Myocyte (in vitro differentiated cells): ENCODE data around the gene MPDZ. TPM values are rescaled to one million over a fixed set of nuclear protein-coding genes. Genes with fewer than 3 reads are reported as not detected.
"Not testable (repeated sequence)": the region's sequence is repeated elsewhere in the genome, so short reads cannot be mapped to it uniquely, and the experiment has no call there.

ENCODE experiments used
- DNase-seq: peaks from one replicate; pipeline ENCODE4 v3.0.0-alpha.2; 2012; ENCODE audit warnings: low read depth
- total RNA-seq: library from RNA; depleted of rRNA; stranded (reverse); fragments of >200 nt; gene quantifications from 2 replicates; pipeline ENCODE4 v1.2.3, GENCODE V29; 2014

MPDZ gene
- total RNA-seq, 1 donor from 2014 or later = 33.1 TPM

DNA sequence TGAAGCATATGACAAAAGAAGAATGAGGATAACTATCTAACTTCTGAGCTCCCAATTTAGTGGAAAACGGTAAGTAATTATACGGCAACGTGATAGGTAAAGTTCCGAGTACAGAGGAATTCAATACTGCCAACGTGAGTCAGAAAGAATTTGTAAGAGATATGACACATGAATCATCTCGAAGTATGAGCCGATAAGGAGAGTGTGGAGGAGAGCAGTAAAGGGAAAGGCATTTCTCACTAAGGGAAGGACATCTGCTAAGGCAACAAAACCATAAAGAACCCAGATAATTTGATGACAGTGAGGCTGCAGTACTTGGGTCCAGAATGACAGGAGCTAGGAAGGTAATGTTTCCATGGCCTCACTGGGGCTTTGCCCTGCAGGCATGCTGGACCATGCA is 11.0 kb downstream of the MPDZ start:
- no peak for DNase-seq

DNA sequence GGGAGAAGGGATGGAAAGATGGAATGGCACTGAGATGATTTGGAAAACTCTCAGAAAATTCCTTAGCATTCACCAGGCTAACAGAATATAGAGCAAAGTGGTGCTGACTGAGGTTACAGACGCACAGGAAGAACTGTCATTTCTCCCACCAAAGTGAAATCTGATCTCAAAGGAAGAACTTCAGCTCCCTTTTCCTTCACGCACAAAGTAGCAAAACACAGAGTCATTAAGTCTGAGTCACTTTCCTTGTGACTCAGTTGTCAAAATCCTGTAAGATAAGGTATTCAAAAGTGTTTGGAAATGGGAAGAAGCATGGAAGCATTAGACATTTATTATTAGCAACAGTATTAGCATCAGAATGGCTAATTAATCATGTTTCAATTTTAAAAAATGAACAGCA is 11.7 kb downstream of the MPDZ start:
- peak; percentile 55 for DNase-seq

DNA sequence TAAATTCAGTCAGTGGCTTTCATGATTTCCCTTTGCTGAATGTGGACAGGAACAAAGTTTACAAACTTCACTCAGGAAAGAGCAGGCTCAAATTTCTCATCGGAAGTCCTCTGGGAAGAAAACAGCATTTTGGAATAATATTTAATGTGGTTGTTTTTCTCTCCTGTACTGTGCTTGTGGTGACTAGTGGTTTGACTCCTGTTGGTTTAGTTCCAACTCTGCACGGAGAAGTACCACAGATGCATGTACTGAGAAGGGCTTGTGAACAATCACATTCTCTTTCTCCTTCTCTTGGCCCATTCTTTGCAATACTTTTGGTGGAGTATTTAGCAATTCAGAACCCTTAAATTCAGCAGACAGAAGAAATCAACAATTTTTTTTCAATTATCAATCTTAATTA is 13.3 kb downstream of the MPDZ start:
- peak; percentile 50 for DNase-seq

DNA sequence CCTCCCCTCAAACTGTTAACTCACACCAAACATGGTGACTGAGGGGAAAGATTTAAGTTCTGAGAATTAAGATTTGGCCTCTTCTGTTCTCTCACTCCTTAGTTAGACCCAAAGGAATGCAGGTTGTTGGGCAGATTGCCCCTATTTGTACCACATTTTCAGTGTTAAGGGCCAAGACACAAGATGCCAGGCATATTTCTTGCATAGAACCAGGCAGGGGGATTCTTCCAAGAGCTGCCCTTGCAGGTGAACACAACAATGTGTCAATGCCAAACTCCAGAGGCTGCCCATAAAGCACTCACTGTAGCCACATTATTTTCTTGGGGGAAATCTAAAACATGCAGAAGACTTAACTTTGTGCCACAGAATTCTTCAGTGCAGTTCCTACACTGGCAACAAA is 14.7 kb downstream of the MPDZ start:
- no peak for DNase-seq

DNA sequence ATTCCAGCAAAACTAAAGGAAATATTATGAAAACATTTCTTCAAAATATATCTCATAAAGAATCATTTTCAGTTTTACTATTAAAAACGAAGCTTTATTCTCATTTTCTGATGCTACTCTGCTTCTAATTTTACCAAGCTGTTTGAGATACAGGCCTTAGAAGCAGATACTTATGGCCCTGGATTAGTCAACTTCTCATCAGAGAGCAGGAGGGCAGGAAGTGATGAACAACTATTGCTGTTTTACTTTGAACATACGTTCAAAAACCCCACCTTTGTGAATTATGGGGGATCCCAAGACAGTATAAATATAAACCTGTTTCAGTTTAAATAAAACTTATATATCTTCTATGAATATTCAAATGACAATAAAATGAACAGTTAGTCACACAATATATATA is 16.0 kb downstream of the MPDZ start:
- no peak for DNase-seq

DNA sequence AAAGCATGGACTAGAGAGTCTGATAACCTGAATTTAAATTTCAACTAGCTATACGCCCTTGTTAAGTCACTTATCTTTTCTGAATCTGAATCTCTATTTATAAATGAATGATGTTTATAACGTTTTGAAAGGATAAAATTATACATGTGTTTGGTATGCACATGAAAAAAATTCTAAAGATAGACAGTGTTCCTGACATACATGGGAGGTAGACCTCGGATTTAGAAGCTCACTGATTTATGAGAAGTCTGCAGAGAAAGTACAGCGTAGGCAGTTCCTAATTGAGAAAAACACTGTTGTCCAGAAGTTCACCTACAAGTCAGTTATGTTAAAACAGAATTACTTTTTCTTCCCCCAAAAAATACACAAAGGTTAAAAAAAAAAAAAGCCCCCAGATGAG is 26.6 kb downstream of the MPDZ start:
- no peak for DNase-seq

DNA sequence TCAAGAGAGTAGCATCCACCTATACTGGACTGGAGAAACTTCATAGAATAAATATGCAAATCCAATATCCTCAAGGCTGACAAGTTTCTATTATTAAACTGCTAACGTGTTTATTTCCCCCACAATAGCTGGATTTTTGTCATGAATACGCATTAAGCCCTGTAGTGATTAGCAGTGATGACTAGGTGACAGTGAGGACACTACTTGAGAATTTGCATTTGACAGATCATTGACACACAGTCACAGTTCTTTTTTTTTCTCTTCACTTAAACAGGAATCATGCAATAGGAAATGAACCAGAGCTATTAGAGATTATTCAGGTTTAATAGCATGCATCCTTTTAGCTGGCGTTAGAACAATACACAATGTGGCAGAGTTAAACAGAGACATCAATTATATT is 35.3 kb downstream of the MPDZ start:
- no peak for DNase-seq

DNA sequence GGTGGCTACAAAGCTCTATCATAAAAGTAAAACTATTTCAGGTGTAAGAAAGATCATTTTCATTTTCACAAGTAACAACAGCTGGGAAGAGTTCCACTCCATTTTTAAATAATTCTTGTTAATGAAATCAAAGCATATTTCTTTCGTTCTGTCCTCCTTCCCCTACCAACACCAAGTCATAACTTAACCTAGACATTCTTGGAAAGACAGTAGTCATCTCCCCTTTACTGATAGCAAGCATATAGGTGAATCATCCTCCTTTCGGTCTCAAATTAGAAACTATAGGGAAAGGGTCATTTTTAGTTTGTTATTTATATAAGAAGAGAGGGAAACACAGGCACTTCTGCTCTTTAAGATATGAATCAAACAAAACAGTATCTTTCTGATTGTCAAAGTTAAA is 38.2 kb downstream of the MPDZ start:
- no peak for DNase-seq

DNA sequence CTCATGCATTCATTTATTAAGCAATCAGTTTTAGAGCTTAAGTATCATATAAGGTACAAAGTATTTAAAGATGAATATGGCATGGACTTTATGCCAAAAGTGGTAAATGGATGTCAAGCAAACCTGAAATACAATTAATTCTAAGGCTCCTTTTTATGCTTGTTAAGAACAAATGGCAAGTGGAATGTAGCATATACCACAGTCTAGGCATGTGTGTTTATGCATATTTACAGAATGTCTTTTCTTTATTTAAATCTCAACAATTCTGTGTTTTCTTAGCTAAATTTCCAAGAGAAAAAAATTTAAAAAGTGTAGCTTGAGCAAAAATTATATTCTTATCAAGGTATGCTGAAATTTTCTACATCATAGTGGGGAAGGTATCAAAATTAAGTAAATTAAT is 39.8 kb downstream of the MPDZ start:
- no peak for DNase-seq

DNA sequence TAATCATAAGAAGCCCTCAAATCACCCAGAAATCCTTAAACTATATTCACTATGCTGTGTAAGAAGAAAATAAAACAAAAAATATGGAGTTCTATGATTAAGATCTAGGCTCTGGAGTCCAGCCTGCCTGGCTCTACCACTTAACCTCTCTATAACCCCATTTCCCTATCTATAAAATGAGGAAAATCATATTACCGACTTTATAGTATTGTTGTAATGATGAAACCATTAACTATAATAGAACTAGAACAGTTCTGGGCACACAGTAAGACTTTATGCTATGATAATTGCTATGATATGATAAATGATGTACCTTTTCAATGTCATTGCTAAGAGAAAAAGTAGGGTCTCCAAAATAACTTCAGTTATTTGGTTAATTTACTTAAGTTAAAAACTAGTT is 40.3 kb downstream of the MPDZ start:
- no peak for DNase-seq

DNA sequence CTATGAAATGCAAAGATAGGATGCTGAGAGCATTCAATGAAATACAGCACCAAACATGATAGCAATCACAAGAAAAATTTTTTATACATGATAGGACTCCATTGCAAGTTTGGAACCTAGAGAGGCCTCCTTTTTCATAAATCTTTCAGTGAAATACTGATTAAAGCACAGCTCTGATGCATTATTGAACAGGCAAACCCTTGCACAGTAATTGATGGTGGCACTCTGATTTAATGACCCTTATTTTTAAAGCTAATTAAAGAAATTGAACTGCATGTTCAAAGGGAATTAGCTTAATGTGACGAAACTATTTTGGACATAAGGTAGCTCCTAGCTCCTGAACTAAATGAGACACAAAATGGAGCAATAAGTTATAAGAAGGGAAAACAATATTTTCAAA is 44.6 kb downstream of the MPDZ start:
- DNase-seq = no peak

DNA sequence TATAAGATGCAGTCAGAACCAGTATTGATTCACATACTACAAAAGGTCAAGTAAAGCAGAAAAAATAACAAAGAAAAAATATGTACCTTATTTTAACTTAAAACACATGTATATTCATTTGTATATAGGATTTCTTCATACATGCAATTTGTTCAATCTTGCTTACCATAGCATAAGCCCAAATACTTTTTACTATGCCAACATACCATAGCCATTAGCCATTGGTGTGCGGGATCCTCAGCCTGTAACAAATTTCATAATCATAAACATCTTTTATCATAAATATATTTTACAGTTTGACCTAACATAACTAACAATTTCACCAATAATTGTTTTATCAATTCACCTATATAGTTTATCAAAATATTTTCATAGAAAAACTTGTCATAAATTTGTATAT is 51.1 kb downstream of the MPDZ start:
- DNase-seq = no peak

DNA sequence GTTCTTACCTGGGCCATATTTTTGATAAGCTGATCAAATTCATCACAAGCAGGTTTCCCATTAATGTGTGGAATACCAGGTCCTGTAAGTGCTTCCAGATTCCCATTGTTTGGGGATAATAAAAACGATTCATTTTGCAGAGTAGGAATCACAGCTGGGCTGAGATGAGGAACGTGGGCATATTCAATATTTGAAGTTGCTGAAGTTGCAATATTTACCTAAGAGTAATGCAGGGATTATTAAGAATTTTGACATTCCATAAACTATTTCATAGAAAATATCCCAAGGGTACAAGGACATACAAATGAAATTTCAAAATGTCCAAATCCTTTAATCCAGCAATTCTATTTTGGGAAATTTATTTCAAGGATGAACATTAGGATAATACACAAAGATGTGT is 55.1 kb downstream of the MPDZ start:
- no peak for DNase-seq

DNA sequence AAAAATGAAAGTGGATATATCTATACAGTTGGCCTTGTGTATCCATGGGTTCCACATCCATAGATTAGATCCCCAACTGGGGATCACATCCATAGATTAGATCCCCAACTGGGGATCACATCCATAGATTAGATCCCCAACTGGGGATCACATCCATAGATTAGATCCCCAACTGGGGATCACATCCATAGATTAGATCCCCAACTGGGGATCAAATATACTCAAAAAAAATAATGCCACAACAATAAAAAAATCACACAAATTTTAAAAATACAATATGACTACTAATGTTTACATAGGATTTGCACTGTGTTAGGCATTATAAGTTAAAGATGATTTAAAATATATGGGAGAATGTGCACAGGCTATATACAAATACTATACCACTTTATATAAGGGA is 56.8 kb downstream of the MPDZ start:
- not testable (repeated sequence) for DNase-seq

DNA sequence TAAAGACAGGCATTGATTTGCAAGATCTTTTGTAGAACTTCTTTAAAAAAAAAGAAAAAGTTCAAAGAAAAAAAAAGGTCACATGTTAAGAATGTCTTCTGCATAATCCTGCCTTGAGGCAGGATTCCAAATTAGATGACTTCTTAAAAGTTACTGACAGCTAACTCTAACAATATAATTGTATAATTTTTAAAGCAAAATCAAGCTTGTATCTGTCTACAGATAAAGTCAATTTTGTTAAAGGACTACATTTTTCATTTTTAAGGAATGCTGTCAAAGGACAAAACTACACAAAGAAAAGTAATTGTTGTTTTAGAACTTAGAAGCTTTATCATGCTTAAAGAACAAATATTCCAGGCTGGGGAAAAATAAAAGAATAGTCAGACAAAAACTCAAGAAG is 57.8 kb downstream of the MPDZ start:
- DNase-seq = no peak

DNA sequence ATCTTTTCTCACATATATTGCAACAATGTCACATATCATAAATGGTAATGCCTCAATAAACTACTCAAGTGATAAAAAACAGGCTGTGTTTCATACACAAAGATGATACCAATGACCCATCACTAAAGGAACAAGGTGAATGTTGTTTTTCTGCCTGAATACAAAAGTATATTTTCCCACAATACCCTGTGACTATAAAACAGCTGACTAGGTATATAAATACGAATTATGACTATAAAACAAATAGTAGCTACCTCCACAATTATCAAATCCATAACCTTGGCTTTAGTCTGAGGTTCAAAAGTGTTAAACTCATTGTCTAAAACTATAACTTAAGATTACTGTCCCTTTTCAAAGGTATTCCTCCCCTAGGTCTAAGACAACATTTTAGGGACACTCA is 58.7 kb downstream of the MPDZ start:
- no peak for DNase-seq

DNA sequence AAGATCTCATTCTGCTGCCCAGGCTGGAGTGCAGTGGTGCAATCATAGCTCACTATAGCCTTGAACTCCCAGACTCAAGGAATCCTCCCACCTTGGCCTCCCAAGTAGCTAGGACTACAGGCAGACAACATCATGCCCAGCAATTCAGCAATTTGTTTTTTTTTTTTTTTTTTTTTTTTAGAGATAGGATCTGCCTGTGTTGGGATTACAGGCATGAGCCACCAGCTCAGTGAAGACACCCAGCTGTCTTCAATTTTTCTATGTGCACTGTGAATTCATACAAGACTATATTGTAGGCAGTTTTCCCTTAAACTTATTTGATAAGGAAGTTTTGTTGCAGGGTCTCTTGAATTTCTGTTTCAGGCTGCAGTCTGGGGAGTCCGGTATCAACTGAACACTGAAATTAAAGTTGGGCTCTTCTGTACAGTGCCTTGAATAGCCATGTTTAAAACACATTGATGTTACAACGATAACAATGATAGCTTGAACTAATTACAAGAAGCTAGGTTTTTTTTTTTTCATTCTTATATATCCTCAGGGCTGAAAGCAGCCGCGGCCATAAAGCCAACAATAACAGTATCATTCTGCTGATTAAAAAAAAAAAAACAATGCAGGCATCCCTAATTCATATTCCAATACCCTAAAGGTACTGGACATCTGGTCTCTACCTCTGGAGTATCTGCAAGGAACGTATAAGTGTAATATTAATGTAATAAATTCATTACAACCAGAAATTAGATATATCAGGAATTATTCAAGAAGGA is 63.5 kb downstream of the MPDZ start:
- DNase-seq = no peak

DNA sequence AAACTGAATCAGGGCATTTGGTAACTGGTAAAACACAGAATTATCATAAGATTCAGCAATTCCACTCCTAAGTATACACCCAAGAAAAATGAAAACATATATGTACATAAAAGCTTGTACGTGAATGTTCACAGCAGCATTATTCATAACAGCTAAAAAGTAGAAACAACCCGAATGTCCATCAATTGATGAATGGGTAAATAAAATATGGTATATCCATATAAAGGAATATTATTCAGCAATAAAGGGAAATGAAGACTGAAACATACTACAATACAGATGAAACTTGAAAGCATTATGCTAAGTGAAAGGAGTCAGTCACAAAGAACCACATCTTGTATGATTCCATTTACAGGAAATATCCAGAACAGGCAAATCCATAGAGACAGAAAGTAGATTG is 65.5 kb downstream of the MPDZ start:
- no peak for DNase-seq

DNA sequence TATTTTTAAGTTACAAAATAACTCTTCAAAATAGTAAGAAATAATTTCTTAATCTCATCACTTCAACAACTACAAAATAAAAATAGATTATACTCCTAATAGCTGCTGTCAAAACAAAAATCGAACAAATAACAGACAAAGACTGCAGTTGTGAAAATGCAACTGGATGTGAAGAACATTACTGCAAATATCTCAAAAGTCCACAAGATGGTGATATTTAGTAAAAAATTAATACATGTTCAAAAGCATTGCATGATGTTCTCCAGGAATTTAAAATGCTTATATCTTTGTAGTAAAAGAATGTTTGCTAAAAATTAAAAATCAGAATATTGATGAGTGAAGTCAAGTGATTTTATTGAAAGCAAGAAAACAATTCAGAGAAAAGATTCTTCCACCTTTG is 66.2 kb downstream of the MPDZ start:
- DNase-seq = no peak

DNA sequence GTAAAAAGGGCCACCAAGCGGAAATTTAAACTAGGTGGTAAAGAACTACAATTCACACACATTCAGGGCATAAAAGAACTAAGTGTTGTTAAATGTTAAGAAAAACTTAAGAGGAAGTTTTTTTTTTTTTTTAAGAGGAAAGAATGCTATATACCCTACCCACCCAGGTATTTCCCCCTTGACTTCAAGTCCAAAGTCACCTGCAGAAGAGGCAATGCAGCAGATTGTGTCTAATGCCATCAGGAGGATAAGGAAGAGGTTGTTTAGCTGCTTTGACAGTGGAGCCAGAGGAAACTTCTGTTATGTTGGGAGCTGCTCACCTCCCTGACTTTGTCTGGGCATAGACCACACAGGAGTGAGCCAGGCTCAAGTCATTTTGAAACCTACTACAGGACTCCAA is 69.2 kb downstream of the MPDZ start:
- no peak for DNase-seq

DNA sequence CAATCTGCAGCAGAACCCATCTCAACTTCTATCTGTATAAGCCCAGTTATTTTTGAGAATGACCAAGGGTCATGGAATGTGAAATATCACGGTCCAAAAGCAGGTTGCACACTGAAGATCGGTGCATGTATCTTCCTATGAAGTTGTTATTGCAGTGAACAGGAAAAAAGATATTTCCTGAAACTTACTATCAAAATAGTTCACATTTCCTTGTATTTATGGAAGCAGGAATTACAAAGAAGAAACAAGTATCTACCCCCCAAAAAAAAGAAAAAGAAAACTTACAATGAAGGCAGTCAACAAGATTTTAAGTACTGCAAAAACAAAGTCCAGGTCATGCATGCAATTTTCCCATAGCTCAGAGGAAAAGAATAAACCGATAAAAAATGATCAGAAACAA is 70.0 kb downstream of the MPDZ start:
- DNase-seq = no peak

DNA sequence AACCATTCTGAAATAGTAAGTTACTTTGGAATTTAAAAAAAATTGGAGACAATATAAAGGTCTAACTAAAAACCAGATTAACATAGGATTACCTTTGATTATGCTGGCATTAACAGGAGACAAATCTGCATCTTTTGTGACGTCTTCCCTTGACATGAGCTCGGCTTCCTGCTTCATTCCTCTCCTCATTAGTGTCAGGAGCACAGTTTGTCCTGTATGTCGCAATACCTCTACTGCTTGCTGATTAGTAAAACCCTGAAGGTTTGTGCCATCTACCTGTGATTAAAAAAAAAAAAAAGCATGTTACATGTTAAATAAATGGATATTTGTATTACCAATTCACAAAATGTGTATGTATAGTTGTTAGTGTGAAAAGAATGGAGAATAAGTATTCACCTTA is 73.7 kb downstream of the MPDZ start:
- no peak for DNase-seq

DNA sequence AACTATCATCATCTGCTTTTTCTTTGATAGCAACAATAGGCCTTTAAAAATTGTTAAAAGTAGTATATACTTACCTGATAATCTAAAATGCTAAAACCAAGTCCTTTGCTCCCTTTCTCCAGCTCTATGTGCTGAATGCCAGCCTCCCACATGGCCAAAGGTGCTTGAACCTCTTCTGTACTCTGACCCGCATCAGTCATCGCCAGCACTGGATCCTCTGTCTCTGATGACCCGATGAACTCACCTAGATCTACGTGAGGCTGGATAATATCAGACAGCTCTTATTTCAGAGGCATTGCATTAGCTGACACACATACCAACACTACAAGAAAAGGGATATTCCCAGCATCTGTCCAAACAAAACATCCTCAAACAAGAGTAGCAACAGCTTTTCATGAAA is 89.5 kb downstream of the MPDZ start:
- no peak for DNase-seq

DNA sequence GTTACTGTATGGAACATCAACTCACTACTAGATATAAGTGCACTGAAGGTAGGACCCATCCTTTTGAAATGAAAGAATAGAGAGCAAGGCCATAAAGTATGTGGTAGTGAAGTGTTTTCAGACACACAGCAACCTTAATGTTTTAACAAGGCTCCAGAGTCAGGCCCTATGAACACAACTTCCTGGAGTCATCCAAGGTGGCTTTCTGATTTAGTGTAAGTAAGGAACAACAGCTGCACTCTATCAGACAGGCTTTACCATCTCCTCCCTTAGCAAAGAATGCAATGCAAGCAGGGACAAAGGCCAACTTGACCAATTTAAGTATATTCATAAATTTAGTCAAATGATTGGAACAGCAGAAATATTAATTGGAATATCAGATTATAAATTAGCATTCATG is 90.1 kb downstream of the MPDZ start:
- DNase-seq = peak; percentile 20
